GM18951 (cell line): ENCODE results near the gene C19orf25.
A peak's percentile ranks its signal among the peaks of the same experiment; 100 is the strongest.

ENCODE experiments used
- POLR2A ChIP-seq: IDR thresholded peaks from 4 replicates; pipeline ENCODE4 v1.6.1; 2011; ENCODE audit warnings: mild to moderate bottlenecking; ENCODE audit not compliant: insufficient read length, insufficient read depth; ENCODE audit errors: extremely low read depth
- in situ Hi-C: fragments of 300-500 bp; cut with MboI; formaldehyde crosslinking; loops from one replicate; pipeline ENCODE4 v1.12.0; 2022; ENCODE audit warnings: low sequenced_read_pairs, mixed read lengths, inconsistent platforms; ENCODE audit not compliant: unreplicated experiment

The C19orf25 gene

DNA sequence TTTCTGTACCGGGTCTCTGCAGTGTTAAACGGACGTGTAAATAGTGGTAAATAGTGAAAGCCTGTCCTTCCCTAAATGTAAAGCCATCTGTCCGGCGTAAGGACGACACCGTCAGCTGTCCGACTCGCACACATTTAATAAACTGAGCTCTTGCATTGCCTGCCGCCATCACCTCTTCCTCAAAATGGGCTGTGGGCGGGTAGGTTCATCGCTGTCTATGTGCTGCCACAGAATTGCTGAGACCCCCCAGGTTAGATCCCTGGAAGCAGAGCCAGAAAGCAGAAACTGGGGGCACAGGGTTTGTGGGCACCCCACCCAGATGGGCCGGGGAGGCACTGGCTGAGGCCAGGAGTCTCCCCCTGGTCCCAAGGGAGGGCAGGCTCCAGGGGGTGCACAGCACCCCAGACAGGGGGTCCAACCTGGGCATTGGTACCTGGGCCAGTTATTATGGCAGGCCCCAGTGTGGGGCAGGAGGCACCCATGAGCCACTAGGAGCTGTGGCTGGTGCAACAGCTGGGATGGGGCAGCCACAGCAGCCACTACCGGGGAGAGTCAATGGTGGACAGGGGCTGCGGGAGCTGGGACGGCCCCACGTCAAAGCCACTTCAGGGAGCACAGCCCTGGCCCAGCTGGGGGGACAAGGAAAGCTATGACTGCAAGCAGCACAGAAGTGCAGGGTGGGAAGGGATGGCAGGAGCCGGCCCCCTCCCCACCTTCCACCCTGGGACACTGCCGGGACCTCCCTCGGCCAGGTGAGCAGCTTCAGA lies 5.7 kb downstream of the C19orf25 start:
- in situ Hi-C loops = no loop called here
- TF ChIP-seq POLR2A = no peak

- TF ChIP-seq POLR2A = peak; percentile 20
- in situ Hi-C loops = no loop called here
These were observed 6.6 kb downstream of the C19orf25 start for GRCh38 chr19:1472231-1473084.

DNA sequence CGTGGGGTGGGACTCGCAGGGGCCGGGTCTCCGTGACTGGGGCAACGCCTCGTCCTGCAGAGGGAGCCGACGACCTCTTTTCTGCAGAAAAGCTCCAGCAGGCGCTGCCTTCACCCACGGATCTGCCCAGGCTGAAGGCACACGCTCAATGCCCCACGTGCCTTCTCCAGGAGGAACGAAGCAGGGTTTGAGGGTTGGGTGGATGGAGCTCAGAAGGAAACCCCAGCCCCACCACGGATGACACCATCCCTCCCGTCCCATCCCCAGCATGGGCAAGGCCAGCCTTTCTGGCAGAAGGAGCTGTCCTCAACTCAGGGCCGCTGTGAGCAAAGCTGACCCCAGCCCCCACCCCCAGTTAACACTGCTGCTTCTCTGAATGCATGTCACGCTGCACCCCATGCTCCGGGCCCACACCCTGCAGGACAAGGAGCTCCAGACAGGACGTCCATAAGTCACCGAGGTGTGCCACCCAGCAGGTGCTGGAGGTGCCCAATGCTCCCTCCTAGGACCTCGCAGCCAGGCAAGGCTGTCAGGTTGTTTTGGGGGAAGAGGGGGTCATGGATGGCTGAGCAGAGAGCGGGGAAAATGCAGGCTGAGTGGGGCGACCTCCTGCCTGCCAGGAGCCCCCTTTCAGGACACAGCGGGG lies 7.4 kb downstream of the C19orf25 start:
- in situ Hi-C loops = no loop called here
- no peak for TF ChIP-seq POLR2A

GRCh38 chr19:1471010-1471514 lies 8.0 kb downstream of the C19orf25 start:
- TF ChIP-seq POLR2A = no peak
- in situ Hi-C loops = no loop called here

- in situ Hi-C loops = no loop called here
- no peak for TF ChIP-seq POLR2A
These were observed 8.6 kb downstream of the C19orf25 start for GRCh38 chr19:1470305-1471009.

GRCh38 chr19:1470055-1470304 lies 9.0 kb downstream of the C19orf25 start:
- no peak for TF ChIP-seq POLR2A
- in situ Hi-C loops = no loop called here

- in situ Hi-C loops = no loop called here
- TF ChIP-seq POLR2A = no peak
These were observed 9.6 kb downstream of the C19orf25 start for GRCh38 chr19:1469255-1470054.

DNA sequence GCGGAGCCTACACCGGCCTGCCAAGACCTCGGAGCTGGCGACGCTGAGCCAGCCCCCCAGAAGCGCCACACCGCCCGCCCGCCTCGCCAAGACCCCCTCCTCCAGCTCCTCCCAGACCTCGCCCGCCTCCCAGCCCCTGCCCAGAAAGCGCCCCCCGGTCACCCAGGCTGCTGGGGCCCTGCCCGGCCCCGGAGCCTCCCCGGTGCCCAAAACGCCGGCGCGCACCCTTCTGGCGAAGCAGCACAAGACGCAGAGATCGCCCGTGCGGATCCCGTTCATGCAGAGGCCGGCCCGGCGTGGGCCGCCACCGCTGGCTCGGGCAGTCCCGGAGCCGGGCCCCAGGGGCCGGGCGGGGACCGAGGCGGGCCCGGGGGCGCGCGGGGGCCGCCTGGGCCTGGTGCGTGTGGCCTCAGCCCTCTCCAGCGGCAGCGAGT lies 10.2 kb downstream of the C19orf25 start:
- TF ChIP-seq POLR2A = no peak
- in situ Hi-C loops = no loop called here

GRCh38 chr19:1468274-1468820 lies 10.7 kb downstream of the C19orf25 start:
- no peak for TF ChIP-seq POLR2A
- in situ Hi-C loops = no loop called here

DNA sequence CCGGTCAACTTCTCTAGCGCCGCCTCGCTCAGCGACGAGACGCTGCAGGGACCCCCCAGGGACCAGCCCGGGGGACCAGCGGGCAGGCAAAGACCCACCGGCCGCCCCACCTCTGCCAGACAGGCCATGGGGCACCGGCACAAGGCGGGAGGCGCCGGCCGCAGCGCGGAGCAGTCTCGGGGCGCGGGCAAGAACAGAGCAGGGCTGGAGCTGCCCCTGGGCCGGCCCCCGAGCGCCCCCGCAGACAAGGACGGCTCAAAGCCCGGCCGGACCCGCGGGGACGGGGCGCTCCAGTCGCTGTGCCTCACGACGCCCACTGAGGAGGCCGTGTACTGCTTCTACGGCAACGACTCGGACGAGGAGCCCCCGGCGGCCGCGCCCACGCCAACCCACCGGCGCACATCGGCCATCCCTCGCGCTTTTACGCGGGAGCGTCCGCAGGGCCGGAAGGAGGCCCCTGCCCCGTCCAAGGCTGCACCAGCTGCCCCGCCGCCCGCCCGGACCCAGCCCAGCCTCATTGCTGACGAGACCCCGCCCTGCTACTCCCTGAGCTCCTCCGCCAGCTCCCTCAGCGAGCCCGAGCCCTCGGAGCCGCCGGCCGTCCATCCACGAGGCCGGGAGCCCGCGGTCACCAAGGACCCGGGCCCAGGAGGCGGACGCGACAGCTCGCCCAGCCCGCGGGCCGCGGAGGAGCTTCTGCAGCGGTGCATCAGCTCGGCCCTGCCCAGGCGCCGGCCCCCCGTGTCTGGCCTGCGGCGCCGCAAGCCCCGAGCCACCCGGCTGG lies 11.3 kb downstream of the C19orf25 start:
- no peak for TF ChIP-seq POLR2A
- in situ Hi-C loops = no loop called here

DNA sequence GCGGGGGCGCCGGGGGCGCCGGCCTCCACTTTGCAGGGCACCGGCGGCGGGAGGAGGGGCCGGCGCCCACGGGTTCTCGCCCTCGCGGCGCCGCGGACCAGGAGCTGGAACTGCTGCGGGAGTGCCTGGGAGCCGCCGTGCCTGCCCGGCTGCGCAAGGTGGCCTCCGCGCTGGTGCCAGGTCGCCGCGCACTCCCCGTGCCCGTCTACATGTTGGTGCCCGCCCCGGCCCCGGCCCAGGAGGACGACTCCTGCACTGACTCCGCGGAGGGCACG lies 11.9 kb downstream of the C19orf25 start:
- in situ Hi-C loops = no loop called here
- TF ChIP-seq POLR2A = no peak

GRCh38 chr19:1466461-1467214 lies 12.4 kb downstream of the C19orf25 start:
- no peak for TF ChIP-seq POLR2A
- in situ Hi-C loops = no loop called here
